GOT3 (cell line): Measurements from ENCODE around the gene PPP3R1.

Experiments used
- DNase-seq: peaks from one replicate; lab custom pipeline; 2025; ENCODE audit warnings: mixed read lengths; lab: John Stamatoyannopoulos, UW

PPP3R1 gene

GRCh38 chr2:68252400-68253218 is at the start of gene PPP3R1:
Gene PPP3R1 (minus strand): TSS chr2:68252532. CDS start chr2:68252127, 405 bp downstream.
- peak; percentile 91 for DNase-seq

GRCh38 chr2:68295516-68295915 is 43.2 kb upstream of the PPP3R1 start:
- DNase-seq = no peak

GRCh38 chr2:68294913-68295312 is 42.6 kb upstream of the PPP3R1 start:
- no peak for DNase-seq

GRCh38 chr2:68294187-68294586 is 41.9 kb upstream of the PPP3R1 start:
- no peak for DNase-seq

- DNase-seq = no peak
Observed at GRCh38 chr2:68293755-68294154, 41.4 kb upstream of the PPP3R1 start.

- DNase-seq = no peak
Observed at GRCh38 chr2:68293024-68293423, 40.7 kb upstream of the PPP3R1 start.

GRCh38 chr2:68292108-68292710 is 39.9 kb upstream of the PPP3R1 start:
- DNase-seq = no peak

GRCh38 chr2:68291314-68291713 is 39.0 kb upstream of the PPP3R1 start:
- no peak for DNase-seq

GRCh38 chr2:68290901-68291300 is 38.6 kb upstream of the PPP3R1 start:
- DNase-seq = no peak

- no peak for DNase-seq
Observed at GRCh38 chr2:68287580-68288441, 35.5 kb upstream of the PPP3R1 start.

GRCh38 chr2:68284896-68285295 is 32.6 kb upstream of the PPP3R1 start:
- no peak for DNase-seq

- no peak for DNase-seq
Observed at GRCh38 chr2:68283419-68283812, 31.1 kb upstream of the PPP3R1 start.

GRCh38 chr2:68282811-68283418 is 30.6 kb upstream of the PPP3R1 start:
- no peak for DNase-seq

GRCh38 chr2:68280796-68281195 is 28.5 kb upstream of the PPP3R1 start:
- DNase-seq = no peak

- DNase-seq = no peak
Observed at GRCh38 chr2:68280348-68280747, 28.0 kb upstream of the PPP3R1 start.

GRCh38 chr2:68279691-68280090 is 27.4 kb upstream of the PPP3R1 start:
- DNase-seq = no peak

- DNase-seq = no peak
Observed at GRCh38 chr2:68278169-68278568, 25.8 kb upstream of the PPP3R1 start.

GRCh38 chr2:68274022-68274421 is 21.7 kb upstream of the PPP3R1 start:
- no peak for DNase-seq

GRCh38 chr2:68272246-68272994 is 20.1 kb upstream of the PPP3R1 start:
- no peak for DNase-seq

GRCh38 chr2:68266655-68267054 is 14.3 kb upstream of the PPP3R1 start:
- no peak for DNase-seq

- DNase-seq = no peak
Observed at GRCh38 chr2:68263632-68264031, 11.3 kb upstream of the PPP3R1 start.
